ENCODE data around the gene STK24. TPM values are rescaled to one million over a fixed set of nuclear protein-coding genes. Genes with fewer than 3 reads are reported as not detected.

STK24 gene
- total RNA-seq, 1 donor from 2014 or later: 94.6 TPM

DNA sequence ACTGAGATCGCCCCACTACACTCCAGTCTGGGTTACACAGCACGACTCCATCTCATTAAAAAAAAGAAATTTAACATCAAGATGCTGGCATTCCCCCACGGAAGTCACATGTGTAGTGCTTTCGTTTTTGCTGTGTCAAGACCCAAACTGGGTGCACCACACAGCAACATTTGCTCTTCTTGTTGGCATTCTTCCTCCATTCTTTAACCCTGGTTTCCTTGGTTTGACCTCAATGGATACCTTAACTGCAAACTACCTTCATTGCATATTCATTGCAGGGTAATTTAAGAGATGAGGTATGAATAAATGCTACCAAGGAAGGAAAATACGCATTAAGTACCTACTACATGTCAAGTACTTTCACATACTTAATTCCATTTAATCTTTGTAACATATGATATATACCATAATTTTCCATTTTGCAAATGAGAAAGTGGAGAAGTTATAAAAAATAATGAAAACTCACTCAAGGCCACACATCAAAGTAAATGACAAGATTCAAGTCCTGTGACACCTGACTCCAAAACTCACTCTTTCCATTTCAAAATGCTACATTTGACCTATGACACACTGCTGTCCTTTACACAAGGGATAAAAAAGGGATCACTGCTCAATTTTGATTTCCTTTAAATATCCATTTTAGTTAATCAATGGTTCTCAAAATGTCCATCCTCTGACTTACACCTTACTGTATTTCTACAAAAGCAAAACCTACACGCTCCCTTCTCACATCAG, 59.2 kb downstream of the STK24 start:
- Histone ChIP-seq H3K36me3 (peaks cover 6% of the 10 kb centered on the region), H3K9me3 (no peaks in the 10 kb centered on the region), H3K4me3 (no peak overlapping the region), H3K27me3 (no peaks in the 10 kb centered on the region), H3K4me1 (peaks cover 14% of the 10 kb centered on the region), H3K27ac (no peak overlapping the region)
- TF ChIP-seq, protein P1, sequence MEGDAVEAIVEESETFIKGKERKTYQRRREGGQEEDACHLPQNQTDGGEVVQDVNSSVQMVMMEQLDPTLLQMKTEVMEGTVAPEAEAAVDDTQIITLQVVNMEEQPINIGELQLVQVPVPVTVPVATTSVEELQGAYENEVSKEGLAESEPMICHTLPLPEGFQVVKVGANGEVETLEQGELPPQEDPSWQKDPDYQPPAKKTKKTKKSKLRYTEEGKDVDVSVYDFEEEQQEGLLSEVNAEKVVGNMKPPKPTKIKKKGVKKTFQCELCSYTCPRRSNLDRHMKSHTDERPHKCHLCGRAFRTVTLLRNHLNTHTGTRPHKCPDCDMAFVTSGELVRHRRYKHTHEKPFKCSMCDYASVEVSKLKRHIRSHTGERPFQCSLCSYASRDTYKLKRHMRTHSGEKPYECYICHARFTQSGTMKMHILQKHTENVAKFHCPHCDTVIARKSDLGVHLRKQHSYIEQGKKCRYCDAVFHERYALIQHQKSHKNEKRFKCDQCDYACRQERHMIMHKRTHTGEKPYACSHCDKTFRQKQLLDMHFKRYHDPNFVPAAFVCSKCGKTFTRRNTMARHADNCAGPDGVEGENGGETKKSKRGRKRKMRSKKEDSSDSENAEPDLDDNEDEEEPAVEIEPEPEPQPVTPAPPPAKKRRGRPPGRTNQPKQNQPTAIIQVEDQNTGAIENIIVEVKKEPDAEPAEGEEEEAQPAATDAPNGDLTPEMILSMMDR (IDR thresholded peaks at IDR 0.05): no peak
- DNase-seq: no peak
- intact Hi-C loops (cut with DNase I): no loop called here
- ATAC-seq: no peak

- peaks cover 6% of the 10 kb centered on the region for H3K36me3 ChIP-seq
- no peak overlapping the region for H3K27ac ChIP-seq
- no peak overlapping the region for H3K4me3 ChIP-seq
- H3K27me3 ChIP-seq: no peaks in the 10 kb centered on the region
- intact Hi-C loops (cut with DNase I): no loop called here
- TF ChIP-seq, protein P1 (IDR thresholded peaks at IDR 0.05): no peak
- ATAC-seq (no peak), DNase-seq (no peak)
- no peaks in the 10 kb centered on the region for H3K9me3 ChIP-seq
- no peaks in the 10 kb centered on the region for H3K4me1 ChIP-seq
These were observed 61.0 kb downstream of the STK24 start for GRCh38 chr13:98515818-98516465.

DNA sequence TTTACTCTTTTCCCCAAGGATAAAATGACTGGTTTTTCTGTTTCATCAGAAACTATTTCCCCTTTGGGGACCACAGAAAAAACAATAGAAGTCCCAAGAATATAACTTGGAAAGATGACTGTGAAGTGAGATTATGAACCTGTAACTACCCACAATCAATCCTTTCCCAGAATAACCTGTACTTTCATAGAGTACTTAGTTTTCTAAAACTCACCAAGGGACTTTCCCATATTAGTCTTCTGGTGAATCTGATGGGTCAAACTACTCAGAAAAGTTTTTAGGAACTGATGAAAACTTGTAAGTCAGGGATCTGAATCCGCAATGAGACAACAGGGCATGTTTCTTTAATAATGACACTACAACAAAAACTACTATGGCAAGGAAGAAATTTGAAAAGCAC, 62.6 kb downstream of the STK24 start:
- Histone ChIP-seq H3K9me3 (no peaks in the 10 kb centered on the region), H3K4me1 (peaks cover 13% of the 10 kb centered on the region), H3K27ac (no peak overlapping the region), H3K4me3 (no peak overlapping the region), H3K36me3 (peaks cover 6% of the 10 kb centered on the region), H3K27me3 (no peaks in the 10 kb centered on the region)
- DNase-seq (no peak), ATAC-seq (no peak)
- TF ChIP-seq, protein P1 (IDR thresholded peaks at IDR 0.05): no peak
- intact Hi-C loops (cut with DNase I): no loop called here

- no peak overlapping the region for H3K27ac ChIP-seq
- peaks cover 18% of the 10 kb centered on the region for H3K4me1 ChIP-seq
- no peak overlapping the region for H3K4me3 ChIP-seq
- H3K36me3 ChIP-seq: peaks cover 5% of the 10 kb centered on the region
- no peaks in the 10 kb centered on the region for H3K27me3 ChIP-seq
- intact Hi-C loops (cut with DNase I): no loop called here
- no peak for DNase-seq
- no peak for ATAC-seq
- no peaks in the 10 kb centered on the region for H3K9me3 ChIP-seq
- TF ChIP-seq, protein P1 (IDR thresholded peaks at IDR 0.05): no peak
These were observed 63.1 kb downstream of the STK24 start for GRCh38 chr13:98513837-98514236.

DNA sequence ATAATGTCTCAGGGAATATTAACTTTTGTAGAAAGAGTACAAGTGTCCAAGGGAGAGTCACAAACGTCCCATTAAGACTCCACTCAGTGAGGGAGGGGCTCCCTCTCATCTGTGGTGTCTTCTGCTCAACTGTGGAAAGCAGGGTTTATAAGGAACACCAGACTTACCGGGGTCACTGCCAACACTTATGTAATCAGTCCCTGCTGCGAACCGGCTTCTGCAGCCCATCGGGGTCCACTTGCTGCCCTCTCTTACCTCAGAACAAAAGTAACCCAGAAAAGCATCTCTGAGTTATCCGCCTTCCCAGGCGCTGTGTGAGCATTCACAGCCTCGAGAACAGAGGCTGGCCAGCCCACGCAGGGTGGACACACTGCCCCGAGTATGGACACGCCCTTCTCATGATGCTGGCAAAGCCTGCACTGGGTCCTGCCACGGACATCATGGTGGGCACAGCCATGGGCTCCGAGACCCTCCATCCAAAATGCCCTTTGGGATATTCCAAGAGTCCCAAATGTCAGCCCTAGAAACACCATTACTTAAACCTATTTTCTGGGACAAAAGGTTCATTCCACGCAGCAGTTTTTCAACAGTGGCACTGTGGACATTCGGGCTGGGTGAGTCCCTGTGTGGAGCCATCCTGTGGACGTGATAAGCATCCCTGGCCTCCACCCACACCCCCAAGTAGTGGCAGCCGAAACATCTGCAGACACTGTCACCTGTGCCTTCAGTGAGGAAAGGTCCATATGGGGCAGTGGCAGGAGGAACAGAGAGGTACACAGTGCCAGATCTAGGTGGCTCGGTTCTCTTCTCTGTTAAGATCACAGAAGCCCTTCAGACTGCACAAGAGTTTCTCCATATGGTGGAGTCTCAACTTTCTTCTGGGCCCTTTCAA, 63.9 kb downstream of the STK24 start:
- H3K4me1 ChIP-seq: peaks cover 26% of the 10 kb centered on the region
- no peak overlapping the region for H3K27ac ChIP-seq
- H3K27me3 ChIP-seq: no peaks in the 10 kb centered on the region
- H3K4me3 ChIP-seq: no peak overlapping the region
- TF ChIP-seq, protein P1 (IDR thresholded peaks at IDR 0.05): no peak
- no peaks in the 10 kb centered on the region for H3K9me3 ChIP-seq
- intact Hi-C loops (cut with DNase I): no loop called here
- no peaks in the 10 kb centered on the region for H3K36me3 ChIP-seq
- DNase-seq: peak; percentile 47
- ATAC-seq: no peak

Data from upper lobe of right lung (tissue), 1 donor.